HepG2 (cell line): ENCODE results near the gene SRRM3. TPM values are rescaled to one million over a fixed set of nuclear protein-coding genes. Genes with fewer than 3 reads are reported as not detected.

Experiments used
- ATAC-seq: fragments of 200-7000 bp; cut with Tn5 transposase; 3 replicates; pipeline ENCODE4 v1.9.1; 2020; ENCODE audit warnings: mild to moderate bottlenecking, moderate library complexity
- BruUV-seq: library from RNA; stranded (reverse); fragments of 400-500 nt; replicated peaks from 2 replicates; lab custom pipeline; 2021; lab: Mats Ljungman, UMichigan
- CTCF ChIA-PET: fragments of 300-600 bp; formaldehyde crosslinking; extraction: SDS; loops from one replicate; lab custom pipeline; 2021; ENCODE audit warnings: low total read pairs, inconsistent platforms, low intra/inter-chr PET ratio; lab: Yijun Ruan, JAX
- POLR2A ChIA-PET: fragments of 350-600 bp; sonication (Branson Sonifier 250); formaldehyde crosslinking; loops from one replicate; lab custom pipeline; 2020; ENCODE audit warnings: antibody characterized with exemption, inconsistent platforms; lab: Yijun Ruan, JAX
- DNase-seq: peaks from one replicate; pipeline ENCODE4 v3.0.0-alpha.2; 2015; ENCODE audit warnings: low spot score
- FAIRE-seq: peaks from 3 replicates; lab custom pipeline; 2011; peaks lifted over from hg19 to GRCh38; lab: Jason Lieb, UNC
- H2AFZ ChIP-seq: one replicate; pipeline ENCODE4 v1.6.1; 2011; ENCODE audit warnings: low read length, inconsistent platforms
- H3K27ac ChIP-seq: fragments of 300-600 bp; 3 replicates; pipeline ENCODE4 v1.8.0; 2011; ENCODE audit warnings: mixed run types, mild to moderate bottlenecking, mixed read lengths, low read length, inconsistent platforms; ENCODE audit not compliant: insufficient read depth; ENCODE audit errors: extremely low read length
- H3K27me3 ChIP-seq, 2 experiments: fragments of 200-600 bp in 1 of 2; 2 replicates in 1 of 2; 3 replicates in 1 of 2; pipeline versions ENCODE4 v1.6.0 to v1.8.0; 2011; ENCODE audit warnings: low read length in 2 of 2, mild to moderate bottlenecking in 2 of 2, moderate library complexity in 2 of 2, inconsistent platforms in 1 of 2; ENCODE audit not compliant: insufficient read depth in 2 of 2, control insufficient read depth in 1 of 2
- H3K36me3 ChIP-seq, 2 experiments: fragments of 200-600 bp in 1 of 2; replicated peaks in 1 of 2; 2 replicates in 1 of 2; 3 replicates in 1 of 2; pipeline versions ENCODE4 v1.5.1 to v1.8.0; 2011; ENCODE audit warnings: low read length in 2 of 2, inconsistent platforms in 1 of 2; ENCODE audit not compliant: insufficient read depth in 2 of 2, control insufficient read depth in 1 of 2
- H3K4me1 ChIP-seq: 2 replicates; pipeline ENCODE4 v1.5.1; 2012; ENCODE audit warnings: low read length, inconsistent platforms; ENCODE audit not compliant: insufficient read depth
- H3K4me2 ChIP-seq: 2 replicates; pipeline ENCODE4 v1.6.0; 2011; ENCODE audit warnings: low read depth, low read length, inconsistent platforms
- H3K4me3 ChIP-seq, 3 experiments: fragments of 200-600 bp in 1 of 3; sonication (generic), shearing (Covaris generic) in 1 of 3; replicated peaks in 1 of 3; 2 replicates each; pipeline ENCODE4 v1.5.1; 2011 to 2016; ENCODE audit warnings: low read length in 3 of 3, inconsistent platforms in 2 of 3, low read depth in 2 of 3, mild to moderate bottlenecking in 2 of 3, control low read depth in 1 of 3, mixed read lengths in 1 of 3; ENCODE audit not compliant: insufficient read depth in 1 of 3
- H3K79me2 ChIP-seq: one replicate; pipeline ENCODE4 v1.6.1; 2011; ENCODE audit warnings: low read length, inconsistent platforms; ENCODE audit not compliant: insufficient read depth
- H3K9ac ChIP-seq: 2 replicates; pipeline ENCODE4 v1.6.0; 2011; ENCODE audit warnings: mild to moderate bottlenecking, low read depth, low read length, inconsistent platforms; ENCODE audit not compliant: insufficient read depth
- H3K9me3 ChIP-seq: 2 replicates; pipeline ENCODE4 v1.5.1; 2012; ENCODE audit warnings: mild to moderate bottlenecking, low read length
- H4K20me1 ChIP-seq: 2 replicates; pipeline ENCODE4 v1.6.0; 2011; ENCODE audit warnings: inconsistent platforms, mild to moderate bottlenecking, low read length, moderate library complexity; ENCODE audit not compliant: insufficient read depth
- ARID5B ChIP-seq: IDR thresholded peaks from 2 replicates; pipeline ENCODE4 v1.4.0; 2020; ENCODE audit warnings: mild to moderate bottlenecking, missing genetic modification reagents
- CREM ChIP-seq, 2 experiments: sonication (generic) in 1 of 2; formaldehyde crosslinking in 1 of 2; IDR thresholded peaks; 2 replicates each; pipeline versions ENCODE4 v1.4.0 to v1.6.1; 2016 to 2020; ENCODE audit warnings: antibody characterized with exemption in 1 of 2, mild to moderate bottlenecking in 1 of 2, missing genetic modification reagents in 1 of 2
- CTCF ChIP-seq: sonication (generic); formaldehyde crosslinking; IDR thresholded peaks from 2 replicates; pipeline ENCODE4 v1.5.0; 2020; ENCODE audit warnings: mild to moderate bottlenecking, missing genetic modification reagents, moderate library complexity
- LRRFIP1 ChIP-seq: sonication (generic); formaldehyde crosslinking; conservative IDR thresholded peaks from 2 replicates; pipeline ENCODE4 v1.4.0; 2020; ENCODE audit warnings: missing genetic modification reagents
- PHF8 ChIP-seq: sonication (generic); formaldehyde crosslinking; IDR thresholded peaks from 2 replicates; pipeline ENCODE4 v1.5.0; 2020; ENCODE audit warnings: missing genetic modification reagents
- POGZ ChIP-seq: sonication (generic); formaldehyde crosslinking; IDR thresholded peaks from 2 replicates; pipeline ENCODE4 v1.4.0; 2020; ENCODE audit warnings: mild to moderate bottlenecking, missing genetic modification reagents
- RXRA ChIP-seq: sonication (generic); formaldehyde crosslinking; IDR thresholded peaks from 2 replicates; pipeline ENCODE4 v1.5.1; 2020; ENCODE audit warnings: missing genetic modification reagents
- SKIL ChIP-seq: sonication (generic); formaldehyde crosslinking; IDR thresholded peaks from 2 replicates; pipeline ENCODE4 v1.8.0; 2022; ENCODE audit warnings: missing genetic modification reagents, mild to moderate bottlenecking, moderate library complexity, borderline replicate concordance
- SP4 ChIP-seq: sonication (generic); formaldehyde crosslinking; IDR thresholded peaks from 2 replicates; pipeline ENCODE4 v1.8.1; 2023; ENCODE audit warnings: mild to moderate bottlenecking, missing genetic modification reagents
- ZNF710 ChIP-seq: sonication (generic); formaldehyde crosslinking; IDR thresholded peaks from 2 replicates; pipeline ENCODE4 v1.5.0; 2020; ENCODE audit warnings: mild to moderate bottlenecking, missing genetic modification reagents, borderline replicate concordance
- WGBS: methylation state at CpG from one replicate; pipeline ENCODE4 v1.1.6; 2017; ENCODE audit warnings: low lambda C conversion rate; 5-methylcytosine and 5-hydroxymethylcytosine counted together
- in situ Hi-C: cut with HindIII; loops from 2 replicates; pipeline ENCODE4 v1.10.0; 2017; ENCODE audit warnings: low pct_unique_long_range_greater_than_20kb; ENCODE audit not compliant: extremely low pct_ligation_motif_present
- intact Hi-C: fragments of 100-400 bp; cut with micrococcal nuclease; formaldehyde crosslinking; loops from one replicate; pipeline ENCODE4 v1.10.0; 2022; ENCODE audit not compliant: unreplicated experiment
- polyA plus RNA-seq, 8 experiments: library from polyadenylated mRNA; depleted of rRNA in 3 of 8; stranded (reverse) in 7 of 8; unstranded in 1 of 8; fragments of >200 nt; fragmentation: Illumina TruSeq in 4 of 8; extraction: Trizol in 4 of 8; gene quantifications; 2 replicates each; pipeline versions ENCODE4 v1.2.1 to v1.2.3, GENCODE V29; 2011 to 2016; ENCODE audit warnings: low read depth in 4 of 8, missing spikeins in 1 of 8, mixed read lengths in 1 of 8; ENCODE audit not compliant: insufficient read depth in 1 of 8
- total RNA-seq, 5 experiments: library from RNA; depleted of rRNA; stranded (reverse); fragments of >200 nt; fragmentation: Illumina TruSeq; extraction: Trizol; gene quantifications; 2 replicates each; pipeline ENCODE4 v1.2.3, GENCODE V29; 2016; ENCODE audit warnings: low read depth in 1 of 5

SRRM3 gene
- total and polyA plus RNA-seq, 2 of the 13 experiments (the other 11 are each of a cell fraction or from before 2014, with no cell fraction given) = 0.13 to 0.54 TPM

GRCh38 chr7:76247938-76248337 is 46.2 kb downstream of the SRRM3 start:
- Histone ChIP-seq H3K79me2 (no peaks in the 10 kb centered on the region), H4K20me1 (no peaks in the 10 kb centered on the region), H3K9ac (peak overlapping the region; percentile 38), H3K27ac (no peak overlapping the region), H3K4me3 (peak overlapping the region; percentile 25 to 54 (median 27); a peak in 5 of 6 replicates), H3K4me1 (peaks cover 83% of the 10 kb centered on the region), H3K4me2 (peak overlapping the region; percentile 60), H3K36me3 (no peaks in the 10 kb centered on the region), H3K9me3 (no peaks in the 10 kb centered on the region), H3K27me3 (no peaks in the 10 kb centered on the region), H2AFZ (no peak overlapping the region)
- CTCF ChIA-PET = no interaction called here
- no TSS peak for BruUV-seq
- POLR2A ChIA-PET = interaction anchor here (0.7 to 1.0 kb wide), 3 partner anchors 10 to 43 kb away, joined by 3 to 6 read pairs (median 3); no protein-coding TSS in a partner anchor
- FAIRE-seq (peak; percentile 72), ATAC-seq (peak; percentile 33), DNase-seq (peak; percentile 67)
- intact Hi-C loops = loop anchor here (1.0 kb wide), 1 partner anchor 47 kb away; the partner anchor contains the start of gene SRRM3
- WGBS = 2% methylated on average over 10 of the region's 10 CpGs
- in situ Hi-C loops = no loop called here
- TF ChIP-seq PHF8 (CRISPR knock-in tag) = 0 out of 2 replicates have a peak, but pooled peaks have one; percentile 21
- no peak for TF ChIP-seq LRRFIP1 (CRISPR knock-in tag)
- peak; percentile 98 for TF ChIP-seq RXRA
- TF ChIP-seq POGZ = peak; percentile 46; the same call in 1 of the 2 replicates
- peak; percentile 98 for TF ChIP-seq SKIL (CRISPR knock-in tag)
- TF ChIP-seq CTCF (CRISPR knock-in tag) = 0 out of 2 replicates have a peak, but pooled peaks have one; percentile 6
- peak; percentile 83 for TF ChIP-seq ARID5B (CRISPR knock-in tag)
- peak; percentile 38; the same call in 1 of the 2 replicates for TF ChIP-seq CREM (IDR thresholded peaks at IDR 0.05)
- TF ChIP-seq CREM (CRISPR knock-in tag; IDR thresholded peaks at IDR 0.05) = no peak
- TF ChIP-seq ZNF710 = peak; percentile 69; the same call in 1 of the 2 replicates
- TF ChIP-seq SP4 (CRISPR knock-in tag) = 0 out of 2 replicates have a peak, but pooled peaks have one; percentile 48
